DMS79 (cell line): ENCODE data around the gene PTPN2.
"Not testable (repeated sequence)": the region's sequence is repeated elsewhere in the genome, so short reads cannot be mapped to it uniquely, and the experiment has no call there.

Experiments
- DNase-seq: peaks from one replicate; lab custom pipeline; 2025; lab: John Stamatoyannopoulos, UW

Gene PTPN2

GRCh38 chr18:12825230-12825629, 58.8 kb downstream of the PTPN2 start:
- no peak for DNase-seq

GRCh38 chr18:12823892-12824291, 60.1 kb downstream of the PTPN2 start:
- DNase-seq, result no peak

GRCh38 chr18:12821408-12821807, 62.6 kb downstream of the PTPN2 start:
- DNase-seq, result no peak

GRCh38 chr18:12820506-12820905, 63.5 kb downstream of the PTPN2 start:
- DNase-seq, result no peak

- no peak for DNase-seq
Observed at GRCh38 chr18:12819841-12820240, 64.2 kb downstream of the PTPN2 start.

GRCh38 chr18:12819322-12819721, 64.7 kb downstream of the PTPN2 start:
- DNase-seq, result no peak

- no peak for DNase-seq
Observed at GRCh38 chr18:12818243-12818642, 65.8 kb downstream of the PTPN2 start.

GRCh38 chr18:12816451-12816850, 67.6 kb downstream of the PTPN2 start:
- no peak for DNase-seq

- no peak for DNase-seq
Observed at GRCh38 chr18:12811191-12811950, 72.7 kb downstream of the PTPN2 start.

GRCh38 chr18:12803069-12803936, 80.7 kb downstream of the PTPN2 start:
- no peak for DNase-seq

- DNase-seq, result no peak
Observed at GRCh38 chr18:12802538-12802937, 81.5 kb downstream of the PTPN2 start.

- DNase-seq, result no peak
Observed at GRCh38 chr18:12796448-12796847, 87.6 kb downstream of the PTPN2 start.

GRCh38 chr18:12791610-12792009, 92.4 kb downstream of the PTPN2 start:
- DNase-seq, result no peak

- DNase-seq, result no peak
Observed at GRCh38 chr18:12786669-12787068, 97.4 kb downstream of the PTPN2 start.

GRCh38 chr18:12783524-12783923, 100.5 kb downstream of the PTPN2 start:
- DNase-seq, result no peak

GRCh38 chr18:12782521-12782920, 101.5 kb downstream of the PTPN2 start:
- no peak for DNase-seq

GRCh38 chr18:12779456-12779855, 104.6 kb downstream of the PTPN2 start:
- DNase-seq, result no peak

- DNase-seq, result no peak
Observed at GRCh38 chr18:12779043-12779442, 105.0 kb downstream of the PTPN2 start.

GRCh38 chr18:12777500-12777944, 106.5 kb downstream of the PTPN2 start:
- DNase-seq, result no peak

- no peak for DNase-seq
Observed at GRCh38 chr18:12776821-12777471, 107.1 kb downstream of the PTPN2 start.

- not testable (repeated sequence) for DNase-seq
Observed at GRCh38 chr18:12776415-12776814, 107.6 kb downstream of the PTPN2 start.

GRCh38 chr18:12774982-12775381, 109.1 kb downstream of the PTPN2 start:
- DNase-seq, result no peak

GRCh38 chr18:12773369-12773768, 110.7 kb downstream of the PTPN2 start:
- no peak for DNase-seq
